Mucosa of descending colon (tissue), 3 donors: Measurements from ENCODE around the gene MIPOL1. TPM values are rescaled to one million over a fixed set of nuclear protein-coding genes. Genes with fewer than 3 reads are reported as not detected.
"Not testable (repeated sequence)": the region's sequence is repeated elsewhere in the genome, so short reads cannot be mapped to it uniquely, and the experiment has no call there.

Experiments used
- ATAC-seq: fragments of 200-7000 bp; cut with Tn5 transposase; one replicate; pipeline ENCODE4 v1.9.1; 2020; ENCODE audit warnings: mild to moderate bottlenecking, moderate library complexity
- DNase-seq, 3 donors: peaks; one replicate each; pipeline ENCODE4 v3.0.0-alpha.2; 2020
- H3K36me3 ChIP-seq: fragments of 200-600 bp; one replicate; pipeline ENCODE4 v1.8.0; 2021; ENCODE audit warnings: low read depth, mild to moderate bottlenecking
- H3K4me1 ChIP-seq: fragments of 200-600 bp; one replicate; pipeline ENCODE4 v1.8.0; 2021; ENCODE audit warnings: low read depth, mild to moderate bottlenecking
- H3K4me3 ChIP-seq: fragments of 200-600 bp; one replicate; pipeline ENCODE4 v1.8.0; 2021; ENCODE audit warnings: mild to moderate bottlenecking
- H3K9me3 ChIP-seq: fragments of 200-600 bp; one replicate; pipeline ENCODE4 v1.8.0; 2021; ENCODE audit warnings: mild to moderate bottlenecking
- intact Hi-C, 2 donors: fragments of 100-400 bp; cut with DNase I in 1 of 2; cut with micrococcal nuclease in 1 of 2; formaldehyde crosslinking; loops; one replicate each; pipeline versions ENCODE4 v1.11.0 to v1.11.1; 2022; cut with DNase I, micrococcal nuclease
- total RNA-seq, 3 donors: library from RNA; stranded (reverse); fragmentation: NEBNext Ultra II Directional in 2 of 3; extraction: Animal tissue kit (Norgen Biotek cat#: 25700) in 2 of 3; gene quantifications; one replicate each; pipeline versions ENCODE4 v1.2.1 to v1.2.4, GENCODE V29; 2021 to 2023
- TF ChIP-seq, protein P1 (sequence below): fragments of 200-600 bp; IDR thresholded peaks from one replicate; pipeline ENCODE4 v1.8.0; 2022; ENCODE audit warnings: antibody characterized with exemption, mild to moderate bottlenecking
- donor health status: DM: no; HTN: no; CAD: no; lungs with moderate emphysema.
- donor health status: DM: no; HTN: no; CAD: no.
- donor health status: DM: no; HTN: yes; CAD: no.

The MIPOL1 gene
- total RNA-seq, 3 donors from 2014 or later, result 5.5 to 12.0 (median 11.7) TPM

DNA sequence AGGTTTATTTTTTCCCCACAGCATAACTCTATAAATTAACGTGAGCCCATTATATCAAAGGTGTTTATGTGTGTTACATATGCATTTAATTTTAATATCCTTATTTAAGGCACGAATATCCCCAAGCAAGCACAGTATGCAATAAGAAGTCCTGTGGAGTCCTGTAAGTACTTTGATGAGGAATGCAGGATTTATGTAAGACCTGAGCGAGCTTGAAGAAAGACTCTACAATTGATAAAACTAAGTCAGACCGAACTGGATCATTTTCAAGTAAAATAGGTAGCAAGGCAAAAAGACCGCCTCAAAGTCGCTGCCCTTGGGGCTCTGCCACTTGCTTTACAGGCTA, 26.1 kb upstream of the MIPOL1 start:
- Histone ChIP-seq H3K4me1 (no peaks in the 10 kb centered on the region), H3K9me3 (no peaks in the 10 kb centered on the region), H3K36me3 (no peaks in the 10 kb centered on the region), H3K4me3 (no peak overlapping the region)
- TF ChIP-seq, protein P1, sequence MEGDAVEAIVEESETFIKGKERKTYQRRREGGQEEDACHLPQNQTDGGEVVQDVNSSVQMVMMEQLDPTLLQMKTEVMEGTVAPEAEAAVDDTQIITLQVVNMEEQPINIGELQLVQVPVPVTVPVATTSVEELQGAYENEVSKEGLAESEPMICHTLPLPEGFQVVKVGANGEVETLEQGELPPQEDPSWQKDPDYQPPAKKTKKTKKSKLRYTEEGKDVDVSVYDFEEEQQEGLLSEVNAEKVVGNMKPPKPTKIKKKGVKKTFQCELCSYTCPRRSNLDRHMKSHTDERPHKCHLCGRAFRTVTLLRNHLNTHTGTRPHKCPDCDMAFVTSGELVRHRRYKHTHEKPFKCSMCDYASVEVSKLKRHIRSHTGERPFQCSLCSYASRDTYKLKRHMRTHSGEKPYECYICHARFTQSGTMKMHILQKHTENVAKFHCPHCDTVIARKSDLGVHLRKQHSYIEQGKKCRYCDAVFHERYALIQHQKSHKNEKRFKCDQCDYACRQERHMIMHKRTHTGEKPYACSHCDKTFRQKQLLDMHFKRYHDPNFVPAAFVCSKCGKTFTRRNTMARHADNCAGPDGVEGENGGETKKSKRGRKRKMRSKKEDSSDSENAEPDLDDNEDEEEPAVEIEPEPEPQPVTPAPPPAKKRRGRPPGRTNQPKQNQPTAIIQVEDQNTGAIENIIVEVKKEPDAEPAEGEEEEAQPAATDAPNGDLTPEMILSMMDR, result no peak
- DNase-seq (no peak), ATAC-seq (no peak)
- intact Hi-C loops, result no loop called here

- no peaks in the 10 kb centered on the region for H3K36me3 ChIP-seq
- H3K4me3 ChIP-seq, result peak within 1 kb of the TSS; percentile 46
- no peaks in the 10 kb centered on the region for H3K9me3 ChIP-seq
- DNase-seq (peak; percentile 68 to 78 (median 76)), ATAC-seq (peak; percentile 95)
- no peaks in the 10 kb centered on the region for H3K4me1 ChIP-seq
- TF ChIP-seq, protein P1, result no peak
- intact Hi-C loops, result no loop called here
Measured at GRCh38 chr14:37172024-37172869, 25.5 kb upstream of the MIPOL1 start, which contains the start of gene SLC25A21. TSS of gene SLC25A21 (minus strand) at chr14:37172606.

- DNase-seq, result no peak
- H3K4me3 ChIP-seq, result no peak overlapping the region
- H3K36me3 ChIP-seq, result no peaks in the 10 kb centered on the region
- H3K9me3 ChIP-seq, result no peaks in the 10 kb centered on the region
- H3K4me1 ChIP-seq, result no peaks in the 10 kb centered on the region
- intact Hi-C loops, result no loop called here
- TF ChIP-seq, protein P1, result no peak
- ATAC-seq, result no peak
Measured at GRCh38 chr14:37172936-37173614, 24.7 kb upstream of the MIPOL1 start.

DNA sequence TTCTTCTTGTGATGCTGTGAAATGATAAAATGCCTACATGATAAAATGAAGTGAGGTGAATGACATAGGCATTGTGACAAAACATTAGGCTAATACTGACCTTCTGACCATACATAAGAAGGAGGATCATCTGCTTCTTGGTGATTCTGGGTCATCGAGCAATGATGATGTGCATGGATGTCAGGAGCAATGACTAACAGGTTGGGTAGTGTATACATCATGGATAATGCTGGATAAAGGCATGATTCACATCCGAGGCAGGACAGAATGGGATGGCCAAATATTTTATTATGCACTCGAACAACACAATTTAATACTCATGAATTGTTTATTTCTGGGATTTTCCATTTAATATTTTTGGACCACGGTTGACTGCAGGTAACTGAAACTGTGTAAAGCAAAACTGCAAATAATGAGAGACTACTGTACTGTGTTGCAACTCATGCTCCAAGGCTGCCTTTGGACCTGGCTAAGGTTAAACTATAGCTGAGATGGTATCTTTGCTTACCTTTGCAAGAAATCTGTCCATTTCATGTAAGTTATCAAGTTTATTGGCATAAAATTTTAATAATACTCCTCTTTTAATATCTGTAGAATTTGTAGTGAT, 17.7 kb upstream of the MIPOL1 start:
- DNase-seq (no peak), ATAC-seq (no peak)
- TF ChIP-seq, protein P1, result no peak
- Histone ChIP-seq H3K9me3 (no peaks in the 10 kb centered on the region), H3K4me1 (no peaks in the 10 kb centered on the region), H3K36me3 (no peaks in the 10 kb centered on the region), H3K4me3 (no peak overlapping the region)
- intact Hi-C loops, result no loop called here

DNA sequence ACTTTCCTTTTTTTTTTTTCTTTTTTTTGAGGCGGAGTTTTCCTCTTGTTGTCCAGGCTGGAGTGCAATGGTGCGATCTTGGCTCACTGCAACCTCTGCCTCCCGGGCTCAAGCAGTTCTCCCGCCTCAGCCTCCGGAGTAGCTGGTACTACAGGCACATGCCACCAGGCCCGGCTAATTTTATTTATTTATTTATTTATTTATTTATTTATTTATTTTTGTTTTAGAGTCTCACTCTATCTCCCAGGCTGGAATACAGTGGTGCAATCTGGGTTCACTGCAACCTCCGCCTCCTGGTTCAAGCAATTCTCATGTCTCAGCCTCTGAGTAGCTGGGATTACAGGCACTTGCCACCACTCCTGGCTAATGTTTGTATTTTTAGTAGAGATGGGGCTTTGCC, 16.9 kb upstream of the MIPOL1 start:
- DNase-seq, ATAC-seq, intact Hi-C loops, H3K9me3 ChIP-seq, H3K36me3 ChIP-seq, H3K4me3 ChIP-seq, H3K4me1 ChIP-seq: not testable (repeated sequence)

DNA sequence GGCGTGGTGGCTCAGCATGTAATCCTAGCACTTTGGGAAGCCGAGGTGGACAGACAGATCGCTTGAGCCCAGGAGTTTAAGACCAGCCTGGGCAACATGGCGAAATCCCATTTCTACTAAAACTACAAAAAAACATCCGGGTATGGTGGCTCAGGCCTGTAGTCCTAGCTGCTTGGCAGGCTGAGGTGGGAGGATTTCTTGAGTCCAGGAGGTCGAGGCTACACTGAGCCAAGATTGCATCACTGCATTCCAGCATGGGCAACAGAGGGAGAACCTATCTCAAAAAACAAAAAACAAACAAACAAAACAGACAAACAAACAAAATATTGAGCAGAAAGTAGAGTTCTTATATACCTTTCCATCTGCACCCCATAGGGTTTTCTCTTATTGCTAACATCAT, 16.3 kb upstream of the MIPOL1 start:
- H3K4me1 ChIP-seq, result no peaks in the 10 kb centered on the region
- H3K36me3 ChIP-seq, result no peaks in the 10 kb centered on the region
- intact Hi-C loops, result no loop called here
- ATAC-seq (no peak), DNase-seq (no peak)
- H3K9me3 ChIP-seq, result no peaks in the 10 kb centered on the region
- TF ChIP-seq, protein P1, result no peak
- H3K4me3 ChIP-seq, result no peak overlapping the region

DNA sequence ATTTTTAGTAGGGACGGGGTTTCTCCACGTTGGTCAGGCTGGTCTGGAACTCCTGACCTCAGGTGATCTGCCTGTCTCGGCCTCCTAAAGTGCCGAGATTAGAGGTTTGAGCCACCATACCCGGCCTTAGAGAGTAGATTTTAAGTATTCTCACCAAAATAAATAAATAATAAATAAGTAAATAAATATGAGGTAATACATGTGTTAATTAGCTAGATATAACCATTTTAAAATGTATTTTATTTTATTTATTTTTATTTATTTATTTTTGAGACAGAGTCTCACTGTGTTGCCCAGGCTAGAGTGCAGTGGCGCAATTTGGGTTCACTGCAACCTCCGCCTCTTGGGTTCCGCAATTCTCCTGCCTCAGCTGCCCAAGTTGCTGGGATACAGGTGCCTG, 13.2 kb upstream of the MIPOL1 start:
- H3K36me3 ChIP-seq, DNase-seq, H3K9me3 ChIP-seq, H3K4me1 ChIP-seq, ATAC-seq, H3K4me3 ChIP-seq, intact Hi-C loops: not testable (repeated sequence)
